Measurements from ENCODE around the gene ESYT1. TPM values are rescaled to one million over a fixed set of nuclear protein-coding genes. Genes with fewer than 3 reads are reported as not detected.
A peak's percentile ranks its signal among the peaks of the same experiment; 100 is the strongest.

Gene ESYT1
- total RNA-seq, 1 donor from 2014 or later: 347 TPM

DNA sequence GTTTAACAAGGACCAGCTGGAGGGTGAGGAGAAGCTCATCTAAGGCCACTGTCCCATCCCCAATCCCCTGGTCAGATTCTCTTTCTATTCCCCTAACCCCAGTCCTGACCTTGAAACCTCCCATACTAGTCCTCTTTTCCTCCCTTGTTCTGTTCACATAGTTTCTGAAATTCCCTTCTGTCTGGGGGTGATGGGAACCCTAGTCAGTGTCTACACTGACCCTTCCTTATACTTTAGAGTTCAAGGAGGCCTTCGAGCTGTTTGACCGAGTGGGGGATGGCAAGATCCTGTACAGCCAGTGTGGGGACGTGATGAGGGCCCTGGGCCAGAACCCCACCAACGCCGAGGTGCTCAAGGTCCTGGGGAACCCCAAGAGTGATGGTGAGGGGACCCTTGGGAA lies 26.8 kb downstream of the ESYT1 start:
- DNase-seq (ENCODE audit: low read depth): no peak

DNA sequence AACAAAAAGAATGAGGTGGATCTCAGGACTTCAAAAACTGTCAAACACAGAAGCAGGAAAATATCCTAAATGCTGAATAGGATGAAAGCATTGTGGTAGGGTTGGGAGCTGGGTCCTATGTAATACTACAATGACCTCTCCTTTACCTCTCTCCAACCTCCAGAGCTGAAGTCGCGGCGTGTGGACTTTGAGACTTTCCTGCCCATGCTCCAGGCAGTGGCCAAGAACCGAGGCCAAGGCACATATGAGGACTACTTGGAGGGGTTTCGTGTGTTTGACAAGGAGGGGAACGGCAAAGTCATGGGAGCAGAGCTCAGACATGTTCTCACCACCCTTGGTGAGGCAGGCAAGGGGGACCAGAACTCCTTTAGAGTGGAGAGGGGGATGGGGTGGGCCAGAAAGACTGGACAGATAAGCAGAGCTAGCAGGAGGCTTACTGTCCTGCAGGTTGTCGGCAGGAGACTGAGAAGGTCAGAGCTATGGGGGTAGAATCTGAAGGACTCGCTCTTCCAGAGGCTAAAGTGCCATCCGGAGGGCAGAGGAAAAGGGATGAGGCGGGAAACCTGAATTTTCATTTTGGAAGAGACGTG lies 27.3 kb downstream of the ESYT1 start:
- DNase-seq (ENCODE audit: low read depth): no peak

DNA sequence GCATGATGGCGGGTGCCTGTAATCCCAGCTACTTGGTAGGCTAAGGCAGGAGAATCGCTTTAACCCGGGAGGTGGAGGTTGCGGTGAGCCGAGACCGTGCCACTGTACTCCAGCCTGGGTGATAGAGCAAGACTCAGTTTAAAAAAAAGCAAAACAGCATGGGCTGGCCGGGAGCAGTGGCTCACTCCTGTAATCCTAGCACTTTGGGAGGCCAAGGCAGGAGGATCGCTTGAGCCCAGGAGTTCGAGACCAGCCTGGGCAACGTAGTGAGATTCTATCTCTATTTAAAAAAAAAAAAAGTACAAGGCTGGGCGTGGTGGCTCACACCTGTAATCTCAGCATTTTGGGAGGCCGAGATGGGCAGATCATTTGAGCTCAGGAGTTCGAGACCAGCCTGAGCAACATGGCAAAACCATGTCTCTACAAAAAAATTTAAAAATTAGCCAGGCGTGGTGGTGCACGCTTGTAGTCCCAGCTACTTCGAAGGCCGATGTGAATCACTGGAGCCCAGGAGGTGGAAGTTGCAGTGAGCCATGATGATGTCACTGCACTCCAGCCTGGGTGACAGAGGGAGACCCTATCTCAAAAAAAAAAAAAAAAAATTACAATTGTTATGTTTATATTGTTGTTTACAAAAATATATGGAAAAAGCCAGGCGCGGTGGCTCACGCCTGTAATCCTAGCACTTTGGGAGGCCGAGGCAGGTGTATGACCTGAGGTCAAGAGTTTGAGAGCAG lies 28.6 kb downstream of the ESYT1 start:
- DNase-seq (ENCODE audit: low read depth): peak; percentile 54

DNA sequence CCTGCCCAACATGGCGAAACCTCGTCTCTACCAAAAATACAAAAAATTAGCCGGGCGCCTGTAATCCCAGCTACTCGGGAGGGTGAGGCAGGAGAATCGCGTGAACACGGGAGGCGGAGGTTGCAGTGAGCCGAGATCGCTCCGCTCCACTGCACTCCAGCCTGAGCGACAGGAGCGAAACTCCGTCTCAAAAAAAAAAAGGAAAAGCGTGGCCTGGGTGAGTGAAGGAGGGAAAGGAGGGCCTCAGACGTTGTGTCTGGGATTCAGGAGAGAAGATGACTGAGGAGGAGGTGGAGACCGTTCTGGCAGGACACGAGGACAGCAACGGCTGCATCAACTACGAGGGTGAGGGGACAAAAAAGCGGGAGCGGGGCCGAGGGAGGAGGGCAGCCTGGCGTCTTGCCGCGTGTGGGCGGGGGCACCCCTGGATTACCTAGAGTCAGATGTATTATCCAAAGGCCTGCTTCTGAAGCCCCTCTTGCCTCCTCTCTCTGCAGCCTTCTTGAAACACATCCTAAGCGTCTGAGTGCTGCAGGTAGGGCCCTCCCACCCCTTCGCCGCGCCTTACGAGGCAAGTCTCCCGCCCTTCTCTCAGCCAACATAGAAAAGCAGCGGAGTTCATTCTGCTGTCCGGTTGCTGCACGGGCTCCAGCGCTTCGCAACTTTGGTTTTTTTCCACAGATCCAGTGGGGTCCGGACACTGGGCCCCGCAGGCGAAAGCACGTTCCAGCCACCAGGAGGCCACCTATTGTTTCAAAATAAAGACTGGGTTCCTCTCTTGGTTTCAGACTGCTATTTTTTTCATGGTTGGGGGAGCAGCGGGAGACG lies 29.3 kb downstream of the ESYT1 start:
- peak; percentile 78 for DNase-seq (ENCODE audit: low read depth)

DNA sequence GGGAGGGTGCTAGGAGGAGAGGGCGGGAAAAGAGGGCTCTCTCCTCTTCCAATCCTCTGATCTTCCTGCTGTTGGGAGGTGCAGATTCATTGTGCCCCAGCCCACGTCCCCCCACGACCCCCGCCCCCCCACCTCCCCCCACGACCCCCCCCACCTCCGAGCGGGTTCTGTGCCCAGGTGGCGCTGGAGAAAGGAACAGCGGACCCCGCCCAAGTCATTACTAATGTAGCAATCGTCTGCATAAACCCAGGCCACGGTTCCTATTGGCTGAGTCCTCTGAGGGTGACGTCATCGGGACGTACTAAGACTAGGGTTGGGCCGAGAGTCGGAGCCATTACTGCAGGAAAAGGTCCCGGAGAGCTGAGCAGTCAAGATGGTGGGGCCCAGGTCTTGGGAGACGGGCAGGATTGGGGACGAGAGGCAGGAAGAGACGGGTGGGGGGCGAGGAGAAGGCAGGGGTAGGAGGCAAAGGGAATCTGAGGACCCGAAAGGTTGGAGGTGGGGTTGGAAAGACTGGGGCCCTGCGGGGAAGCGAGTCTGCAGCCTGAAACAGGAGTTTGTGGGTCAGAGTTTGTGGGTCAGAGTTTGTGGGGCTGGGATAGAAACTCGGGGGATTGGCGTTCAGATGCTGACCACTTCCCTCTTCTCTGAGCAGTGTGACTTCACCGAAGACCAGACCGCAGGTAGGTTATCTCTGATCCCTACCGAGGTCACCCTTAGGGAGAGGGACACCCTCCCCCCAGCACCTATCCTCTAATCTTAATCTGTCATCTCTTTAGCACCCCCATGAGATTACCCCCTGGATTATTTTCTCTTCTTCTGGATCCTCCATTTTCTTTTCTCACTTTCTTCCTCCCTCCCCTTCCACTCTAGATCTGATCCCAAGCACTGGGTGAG lies 30.2 kb downstream of the ESYT1 start, which contains the start of gene MYL6:
Gene MYL6, plus strand, starts transcription at position 331 of the 897 bp plus-strand sequence. Its CDS starts 43 bp downstream, at position 374.
- DNase-seq (ENCODE audit: low read depth): peak; percentile 97

DNA sequence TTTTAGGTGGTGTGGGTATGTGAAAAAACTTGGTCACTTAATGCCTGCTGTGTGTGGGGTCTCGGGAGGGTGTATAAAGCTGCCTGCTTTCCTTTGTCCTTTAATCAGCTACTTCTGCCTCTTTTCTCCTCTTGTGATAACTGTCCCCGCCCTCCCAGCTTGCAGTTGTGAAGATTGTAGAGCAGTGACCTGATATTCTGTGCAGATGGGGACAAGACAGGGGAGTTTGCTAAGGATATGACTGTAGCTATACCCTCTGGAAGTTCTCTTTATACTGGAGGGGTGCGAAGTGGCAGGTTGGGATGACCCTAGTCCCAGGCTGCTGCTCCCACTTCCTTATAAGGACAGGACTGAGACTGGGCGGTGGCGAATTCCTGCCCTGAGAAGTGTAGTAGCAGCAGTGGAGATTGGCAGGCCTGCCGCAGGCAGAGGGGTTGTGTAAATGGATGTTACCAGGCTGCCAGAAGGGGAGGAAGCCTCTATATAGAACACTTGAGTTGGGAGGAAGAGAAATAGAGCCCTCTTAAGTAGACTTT lies 30.9 kb downstream of the ESYT1 start:
- peak; percentile 80 for DNase-seq (ENCODE audit: low read depth)

DNA sequence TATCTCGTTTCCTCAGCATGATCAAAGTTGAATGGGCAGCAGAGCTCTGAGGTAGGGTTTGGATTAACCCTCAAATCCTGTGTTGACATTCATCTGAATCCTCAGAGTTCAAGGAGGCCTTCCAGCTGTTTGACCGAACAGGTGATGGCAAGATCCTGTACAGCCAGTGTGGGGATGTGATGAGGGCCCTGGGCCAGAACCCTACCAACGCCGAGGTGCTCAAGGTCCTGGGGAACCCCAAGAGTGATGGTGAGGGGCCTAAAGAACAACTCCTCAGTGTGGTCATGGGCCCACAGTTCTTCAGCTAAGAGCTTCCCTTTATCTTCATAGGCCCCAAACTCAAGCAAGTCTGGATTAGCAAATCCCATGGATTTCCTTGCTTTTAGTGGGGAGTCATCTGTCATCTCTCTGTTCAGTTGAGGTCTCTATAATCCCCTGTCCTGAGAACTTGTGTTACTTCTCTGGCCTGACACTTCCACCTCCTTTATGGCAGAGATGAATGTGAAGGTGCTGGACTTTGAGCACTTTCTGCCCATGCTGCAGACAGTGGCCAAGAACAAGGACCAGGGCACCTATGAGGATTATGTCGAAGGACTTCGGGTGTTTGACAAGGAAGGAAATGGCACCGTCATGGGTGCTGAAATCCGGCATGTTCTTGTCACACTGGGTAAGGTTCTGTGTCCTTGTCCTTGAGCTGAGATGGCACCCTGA lies 31.6 kb downstream of the ESYT1 start:
- DNase-seq (ENCODE audit: low read depth): no peak

DNA sequence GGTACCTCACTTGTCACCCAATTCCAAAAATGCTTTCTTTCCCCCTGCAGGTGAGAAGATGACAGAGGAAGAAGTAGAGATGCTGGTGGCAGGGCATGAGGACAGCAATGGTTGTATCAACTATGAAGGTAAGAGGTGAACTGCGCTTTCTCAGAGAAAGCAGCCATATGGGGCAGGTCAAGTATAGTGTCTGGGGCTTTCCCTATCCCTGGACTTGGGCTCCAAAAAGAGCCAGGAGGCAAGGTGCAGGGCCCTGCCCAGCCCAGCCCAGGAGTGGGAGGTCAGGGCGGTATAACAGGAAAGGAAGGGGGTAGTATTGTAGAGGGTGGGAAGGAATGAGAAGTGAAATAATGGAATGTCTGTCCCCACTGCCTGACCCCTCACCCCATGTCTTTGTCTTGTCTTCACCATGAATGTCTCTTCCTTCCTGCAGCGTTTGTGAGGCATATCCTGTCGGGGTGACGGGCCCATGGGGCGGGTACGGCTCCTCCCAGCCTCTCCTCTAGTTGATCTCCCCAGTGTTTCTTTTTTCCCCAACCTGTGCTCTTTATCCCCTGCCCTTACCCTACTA lies 32.2 kb downstream of the ESYT1 start:
- DNase-seq (ENCODE audit: low read depth): no peak

DNA sequence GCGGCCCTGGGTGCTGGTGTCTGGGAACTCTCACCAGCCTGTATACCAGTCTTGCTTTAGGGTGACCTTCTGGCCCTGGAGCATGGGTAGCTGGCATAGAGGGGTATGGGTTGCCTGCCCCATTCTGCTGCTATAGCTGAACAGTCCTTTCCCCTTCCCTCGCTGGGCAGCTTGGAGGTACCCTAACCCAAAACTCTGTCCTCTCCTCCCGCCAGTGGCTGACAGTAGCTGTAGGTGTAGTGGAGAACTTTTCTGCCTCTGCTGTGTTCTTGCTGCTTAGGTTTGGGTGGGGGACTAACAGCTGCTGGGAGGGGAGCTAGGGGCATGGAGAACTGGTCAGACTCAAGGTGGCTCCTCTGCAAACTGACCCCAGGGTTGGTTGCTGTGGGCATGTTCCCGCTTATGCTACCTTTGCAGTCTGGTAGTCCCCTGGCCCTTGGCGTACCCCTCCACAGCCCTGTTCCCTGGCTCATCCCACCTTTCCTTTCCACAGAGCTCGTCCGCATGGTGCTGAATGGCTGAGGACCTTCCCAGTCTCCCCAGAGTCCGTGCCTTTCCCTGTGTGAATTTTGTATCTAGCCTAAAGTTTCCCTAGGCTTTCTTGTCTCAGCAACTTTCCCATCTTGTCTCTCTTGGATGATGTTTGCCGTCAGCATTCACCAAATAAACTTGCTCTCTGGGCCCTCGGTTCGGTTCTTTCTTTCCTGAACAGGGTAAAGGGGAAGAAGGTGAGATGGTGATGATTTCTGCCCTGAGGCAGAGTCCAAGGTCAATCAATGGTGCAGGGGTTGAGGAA lies 33.0 kb downstream of the ESYT1 start:
- no peak for DNase-seq (ENCODE audit: low read depth)

DNA sequence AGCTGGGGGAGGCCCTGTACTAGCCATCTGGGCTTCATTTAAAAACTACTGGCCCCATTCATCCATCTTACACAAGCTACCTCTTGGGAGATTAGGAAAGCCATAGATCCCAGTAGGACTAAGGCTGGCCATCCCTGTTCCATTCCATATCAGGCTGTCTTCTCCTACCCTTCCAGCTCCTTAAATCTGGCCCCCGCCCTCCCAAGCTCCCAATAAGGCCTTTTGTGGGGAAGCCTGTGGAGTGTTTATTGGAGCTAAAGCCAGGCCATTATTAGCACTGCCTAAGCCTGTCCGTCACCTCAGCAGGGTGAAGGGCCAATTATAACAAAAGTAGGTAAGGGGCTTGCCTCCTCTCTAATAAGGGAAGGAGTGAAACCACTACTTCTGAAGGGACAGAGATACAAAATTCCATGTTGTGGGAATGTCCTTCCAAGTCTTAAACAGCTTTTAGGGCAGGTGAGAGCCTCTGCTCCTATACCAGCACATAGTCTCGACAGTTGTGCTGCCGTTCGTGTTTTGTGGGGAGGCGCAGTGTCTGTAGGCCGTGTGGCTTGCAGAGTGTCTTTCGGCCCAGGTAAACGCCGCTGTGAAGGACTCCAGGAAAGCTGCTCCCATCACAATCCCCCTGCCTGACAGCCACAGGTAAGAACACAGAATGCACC lies 33.8 kb downstream of the ESYT1 start:
- DNase-seq (ENCODE audit: low read depth): no peak

DNA sequence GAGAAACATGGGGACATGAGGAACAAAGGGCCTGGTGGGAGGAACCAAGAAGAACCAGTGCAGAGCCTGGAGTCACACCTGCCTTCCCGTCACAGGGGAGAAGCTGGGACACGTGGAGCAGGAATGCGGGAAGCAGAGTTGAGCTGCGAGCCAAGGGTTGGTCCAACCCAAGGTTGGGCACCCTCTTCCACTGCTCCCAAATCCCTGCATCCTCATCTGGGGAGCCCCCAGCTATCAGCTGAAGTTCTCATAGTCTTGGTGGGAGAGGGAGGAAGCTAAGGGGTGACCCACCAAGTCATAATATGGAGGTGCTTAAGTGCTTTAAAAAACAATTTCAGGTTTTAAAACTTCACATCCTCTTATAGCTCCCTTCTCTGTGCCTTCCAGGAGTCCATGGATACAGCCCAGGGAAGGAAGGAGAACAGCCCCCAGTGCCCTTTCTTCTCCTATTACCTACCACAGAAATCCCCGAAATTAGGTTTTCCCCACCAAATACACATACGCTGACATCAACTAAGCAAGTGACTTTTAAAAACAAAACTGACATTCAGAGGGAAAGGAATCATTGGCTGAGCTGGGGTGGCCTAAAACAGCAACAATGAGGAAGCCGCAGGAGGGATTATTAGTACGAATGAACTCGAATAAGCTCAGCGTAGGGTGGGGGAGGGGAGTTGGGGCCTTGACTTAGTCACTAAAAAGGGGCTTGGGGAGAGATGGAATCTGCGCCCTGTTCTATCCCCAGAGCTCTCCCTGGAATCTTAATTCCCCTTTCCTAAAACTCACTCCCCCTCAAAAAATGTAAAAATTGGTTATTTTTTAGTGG lies 34.6 kb downstream of the ESYT1 start:
- DNase-seq (ENCODE audit: low read depth): no peak

DNA sequence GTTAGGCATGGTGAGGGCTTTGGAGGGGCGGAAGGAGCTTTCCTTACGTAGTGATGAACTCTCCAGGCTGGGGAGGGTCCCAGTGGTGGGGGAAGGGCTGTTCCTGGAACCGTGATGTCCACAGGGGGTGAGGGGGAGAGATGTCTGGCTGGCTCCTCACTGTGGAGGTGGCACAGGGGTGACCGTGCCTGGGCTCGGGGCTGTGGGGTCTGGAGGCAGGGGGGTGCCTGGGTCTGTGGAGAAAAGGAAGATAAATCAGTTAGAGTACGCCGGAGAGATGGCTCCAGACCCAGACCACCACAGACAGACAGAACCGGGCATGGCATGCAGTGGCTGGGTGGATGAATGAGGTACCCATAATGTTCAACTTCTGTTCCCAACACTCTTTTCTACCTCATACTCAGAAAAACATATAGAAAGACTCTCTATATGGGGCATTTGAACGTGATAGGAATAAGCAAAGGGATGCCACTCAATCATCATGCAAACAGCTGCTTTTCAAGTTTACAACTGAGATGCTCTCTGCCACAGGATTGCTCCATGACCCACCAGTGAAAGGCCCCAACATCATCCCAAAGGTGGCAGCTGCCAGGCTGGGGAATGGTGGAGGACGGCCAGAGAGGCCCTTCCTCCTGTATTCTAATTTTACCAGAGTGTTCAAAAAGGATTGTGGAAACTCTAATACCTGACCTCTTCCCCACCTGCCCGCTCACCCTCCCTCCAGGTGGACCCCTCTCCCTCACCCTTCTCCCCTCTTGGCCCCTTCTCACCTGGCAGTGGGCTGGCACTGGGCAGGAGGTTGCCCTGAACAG lies 35.7 kb downstream of the ESYT1 start:
- no peak for DNase-seq (ENCODE audit: low read depth)

DNA sequence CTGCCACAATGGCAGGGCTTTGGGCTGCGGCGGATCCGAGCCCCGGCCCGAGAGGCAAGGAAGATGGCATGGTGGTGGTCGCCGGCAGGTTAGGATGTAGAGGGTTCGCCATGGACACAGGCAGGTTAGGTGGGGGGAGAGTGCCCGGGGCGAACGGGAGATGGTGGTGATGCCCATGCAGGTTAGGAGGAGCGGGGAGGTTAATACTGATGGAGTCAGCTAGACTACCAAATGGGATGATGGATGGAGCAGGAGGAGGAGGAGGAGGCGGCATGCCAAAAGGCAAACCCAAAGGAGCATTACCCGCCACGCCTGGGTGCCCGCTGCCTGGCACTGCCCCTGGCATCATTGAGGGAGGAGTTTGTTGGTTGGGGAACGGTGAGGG lies 36.3 kb downstream of the ESYT1 start:
- DNase-seq (ENCODE audit: low read depth): no peak

DNA sequence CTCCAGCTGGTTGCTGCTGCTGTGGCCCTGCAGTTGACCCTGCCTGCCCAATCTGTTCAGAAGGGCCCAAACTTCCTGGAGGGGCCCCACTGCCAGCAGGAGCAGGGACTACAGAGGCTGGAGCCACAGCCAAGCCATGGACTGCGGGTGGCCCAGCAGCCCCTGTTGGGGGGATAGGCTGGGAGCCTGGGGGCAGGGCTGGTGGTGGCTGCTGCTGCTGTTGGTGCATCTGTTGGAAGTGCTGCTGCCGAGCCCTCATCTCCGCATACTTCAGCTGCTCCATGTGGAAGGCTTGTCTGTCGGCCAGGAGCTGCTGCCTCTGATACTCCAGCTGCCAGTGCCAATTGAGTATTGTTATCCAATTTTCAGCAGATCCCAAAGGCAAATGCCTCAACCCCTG lies 37.3 kb downstream of the ESYT1 start:
- no peak for DNase-seq (ENCODE audit: low read depth)

DNA sequence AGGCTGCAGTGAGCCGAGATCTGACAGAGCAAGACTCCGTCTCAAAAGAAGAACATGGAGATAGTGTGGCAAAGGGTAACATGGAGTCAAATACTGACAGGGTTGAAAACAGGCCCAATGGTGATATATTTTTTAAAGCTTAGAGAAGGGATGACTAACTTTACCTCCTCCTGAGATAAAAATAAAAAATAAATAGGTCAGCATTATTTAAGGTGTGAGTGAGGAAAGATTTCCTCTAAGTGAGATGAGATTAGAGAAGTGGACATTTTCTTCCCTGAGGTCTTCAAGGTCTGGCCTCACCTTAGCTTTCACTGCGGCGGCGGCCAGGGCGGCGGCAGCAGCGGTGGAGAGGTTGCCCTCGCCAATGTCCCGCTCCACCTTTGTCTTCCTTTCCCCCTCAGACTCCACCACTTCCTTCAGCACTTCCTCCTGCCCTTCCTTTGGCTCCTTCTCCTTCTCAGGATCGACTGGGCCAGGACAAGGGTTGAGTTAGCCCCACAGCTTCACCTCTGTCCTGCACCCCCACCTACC lies 41.2 kb downstream of the ESYT1 start:
- no peak for DNase-seq (ENCODE audit: low read depth)

DNA sequence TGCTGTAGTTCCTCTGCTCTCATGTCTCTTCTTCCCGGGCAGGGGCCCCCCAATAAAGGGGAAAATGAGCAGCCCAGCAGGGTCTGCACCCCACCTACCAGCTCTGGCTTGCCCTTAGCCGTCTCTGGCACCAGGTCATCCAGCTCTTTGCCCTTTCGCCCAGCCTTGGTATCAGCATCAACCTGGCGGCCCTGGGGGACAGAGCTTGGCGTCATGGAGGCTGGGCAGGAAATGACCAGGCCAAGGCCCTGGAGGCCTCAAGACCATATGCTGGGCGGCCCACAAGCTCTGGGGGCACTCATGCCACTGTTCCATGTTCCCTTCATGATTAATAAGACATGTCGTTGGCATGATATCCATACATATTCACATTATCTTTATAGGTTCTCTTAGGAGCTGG lies 44.8 kb downstream of the ESYT1 start:
- DNase-seq (ENCODE audit: low read depth): no peak

DNA sequence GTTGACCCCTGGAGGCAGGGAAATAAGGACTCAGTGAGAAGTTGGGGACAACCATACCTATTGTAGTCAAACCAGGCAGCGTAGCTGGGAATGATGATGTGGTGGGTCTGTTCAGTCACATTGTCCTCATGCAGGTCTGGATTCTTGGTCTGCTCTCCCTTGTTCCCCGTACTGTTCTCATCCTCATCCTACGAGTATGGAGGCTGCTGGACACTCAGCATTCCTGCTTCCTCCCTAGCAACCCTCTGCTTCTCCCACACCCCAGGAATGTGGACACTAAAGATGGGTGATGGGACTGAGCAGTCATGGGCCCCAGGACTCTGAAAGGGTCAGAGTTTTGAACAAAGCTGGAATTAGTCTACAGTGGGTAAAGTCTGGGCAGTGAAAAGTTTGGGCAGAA lies 50.3 kb downstream of the ESYT1 start:
- no peak for DNase-seq (ENCODE audit: low read depth)
